Type B pancreatic cell (in vitro differentiated cells): ENCODE data around the gene PLB1. TPM values are rescaled to one million over a fixed set of nuclear protein-coding genes. Genes with fewer than 3 reads are reported as not detected.

Experiments
- DNase-seq: peaks from one replicate; pipeline ENCODE4 v3.0.0; 2021; ENCODE audit warnings: mixed read lengths; ENCODE audit not compliant: unreplicated experiment; ENCODE audit errors: extremely low spot score
- H3K27ac Mint-ChIP-seq: 2 replicates; pipeline ENCODE4 v1.8.0; 2021; ENCODE audit warnings: mild to moderate bottlenecking, mixed read lengths
- H3K27me3 Mint-ChIP-seq: 2 replicates; pipeline ENCODE4 v1.8.0; 2021; ENCODE audit warnings: mixed read lengths
- H3K36me3 Mint-ChIP-seq: 2 replicates; pipeline ENCODE4 v1.8.0; 2021; ENCODE audit warnings: mixed read lengths
- H3K4me1 Mint-ChIP-seq: one replicate; pipeline ENCODE4 v1.8.0; 2021; ENCODE audit warnings: mixed read lengths; ENCODE audit not compliant: unreplicated experiment
- H3K4me3 Mint-ChIP-seq: 2 replicates; pipeline ENCODE4 v1.8.0; 2021; ENCODE audit warnings: mild to moderate bottlenecking, mixed read lengths
- H3K9me3 Mint-ChIP-seq: 2 replicates; pipeline ENCODE4 v1.8.0; 2021; ENCODE audit warnings: mixed read lengths
- CTCF ChIP-seq: fragments of 200-600 bp; sonication (generic); conservative IDR thresholded peaks from 2 replicates; pipeline ENCODE4 v1.5.0; 2021; ENCODE audit warnings: antibody characterized with exemption, mild to moderate bottlenecking
- total RNA-seq: library from RNA; stranded (reverse); gene quantifications from 2 replicates; pipeline ENCODE4 v1.2.1, GENCODE V29; 2021; ENCODE audit warnings: low replicate concordance

The PLB1 gene
- total RNA-seq, 1 donor from 2014 or later: 1.9 TPM

GRCh38 chr2:28642796-28643195 is 146.9 kb downstream of the PLB1 start:
- H3K27ac Mint-ChIP-seq: no peak overlapping the region
- H3K4me3 Mint-ChIP-seq: no peak overlapping the region
- no peaks in the 10 kb centered on the region for H3K9me3 Mint-ChIP-seq
- no peaks in the 10 kb centered on the region for H3K36me3 Mint-ChIP-seq
- TF ChIP-seq CTCF: no peak
- H3K27me3 Mint-ChIP-seq: no peaks in the 10 kb centered on the region
- no peak for DNase-seq
- peaks cover 36% of the 10 kb centered on the region for H3K4me1 Mint-ChIP-seq

GRCh38 chr2:28643327-28643726 is 147.5 kb downstream of the PLB1 start:
- no peak for DNase-seq
- no peak for TF ChIP-seq CTCF
- H3K4me1 Mint-ChIP-seq: peaks cover 36% of the 10 kb centered on the region
- no peaks in the 10 kb centered on the region for H3K27me3 Mint-ChIP-seq
- H3K27ac Mint-ChIP-seq: peak overlapping the region; percentile 29
- peak overlapping the region; percentile 23 for H3K4me3 Mint-ChIP-seq
- no peaks in the 10 kb centered on the region for H3K36me3 Mint-ChIP-seq
- no peaks in the 10 kb centered on the region for H3K9me3 Mint-ChIP-seq

DNA sequence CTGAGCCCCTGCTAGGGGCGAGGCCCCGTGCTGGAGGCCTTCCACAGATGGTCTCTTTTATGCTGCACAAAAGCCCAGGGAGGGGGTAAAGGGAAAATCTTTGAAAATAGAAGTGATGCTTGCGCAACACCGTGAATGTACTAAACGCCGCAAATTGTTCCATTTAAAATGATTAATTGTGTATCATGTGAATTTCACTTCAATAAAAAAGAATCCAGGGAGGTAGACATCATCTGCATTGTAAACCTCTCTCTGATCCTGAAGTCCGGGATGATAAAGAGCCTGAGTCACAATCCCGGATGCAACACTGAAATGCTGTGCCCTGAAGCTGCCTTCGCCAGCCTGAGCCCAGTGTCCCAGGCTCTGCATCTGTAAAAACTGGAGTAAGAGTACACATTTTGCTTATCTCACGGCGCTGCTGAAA is 148.1 kb downstream of the PLB1 start:
- Mint-ChIP-seq H3K4me3 (no peak overlapping the region), H3K36me3 (no peaks in the 10 kb centered on the region), H3K27ac (peak overlapping the region; percentile 29), H3K4me1 (peaks cover 37% of the 10 kb centered on the region), H3K9me3 (no peaks in the 10 kb centered on the region), H3K27me3 (no peaks in the 10 kb centered on the region)
- DNase-seq: no peak
- TF ChIP-seq CTCF: no peak

GRCh38 chr2:28644760-28645159 is 148.9 kb downstream of the PLB1 start:
- no peak for DNase-seq
- Mint-ChIP-seq H3K4me3 (no peak overlapping the region), H3K27ac (no peak overlapping the region), H3K36me3 (no peaks in the 10 kb centered on the region), H3K27me3 (no peaks in the 10 kb centered on the region), H3K4me1 (peaks cover 38% of the 10 kb centered on the region), H3K9me3 (no peaks in the 10 kb centered on the region)
- no peak for TF ChIP-seq CTCF

DNA sequence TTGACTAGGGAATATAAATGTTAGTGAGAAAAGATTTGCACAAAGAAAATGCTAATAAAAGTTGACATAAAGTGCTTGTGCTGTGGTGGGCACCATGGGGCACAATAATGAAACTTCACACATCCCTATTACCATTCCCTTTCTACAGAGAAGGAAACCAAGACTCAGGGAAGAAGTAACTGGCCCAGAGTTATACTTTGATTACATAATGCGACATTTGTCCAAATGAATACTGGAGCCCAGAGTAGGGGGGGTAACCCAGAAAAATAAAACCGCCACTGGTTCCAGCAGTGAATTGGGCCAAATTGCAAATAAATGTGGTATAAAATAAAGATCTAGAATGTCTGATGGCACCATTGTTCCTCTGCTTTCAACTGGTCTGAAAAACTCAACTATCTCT is 149.7 kb downstream of the PLB1 start:
- H3K9me3 Mint-ChIP-seq: no peaks in the 10 kb centered on the region
- no peaks in the 10 kb centered on the region for H3K36me3 Mint-ChIP-seq
- DNase-seq: no peak
- peaks cover 40% of the 10 kb centered on the region for H3K4me1 Mint-ChIP-seq
- no peaks in the 10 kb centered on the region for H3K27me3 Mint-ChIP-seq
- H3K4me3 Mint-ChIP-seq: no peak overlapping the region
- no peak for TF ChIP-seq CTCF
- no peak overlapping the region for H3K27ac Mint-ChIP-seq

DNA sequence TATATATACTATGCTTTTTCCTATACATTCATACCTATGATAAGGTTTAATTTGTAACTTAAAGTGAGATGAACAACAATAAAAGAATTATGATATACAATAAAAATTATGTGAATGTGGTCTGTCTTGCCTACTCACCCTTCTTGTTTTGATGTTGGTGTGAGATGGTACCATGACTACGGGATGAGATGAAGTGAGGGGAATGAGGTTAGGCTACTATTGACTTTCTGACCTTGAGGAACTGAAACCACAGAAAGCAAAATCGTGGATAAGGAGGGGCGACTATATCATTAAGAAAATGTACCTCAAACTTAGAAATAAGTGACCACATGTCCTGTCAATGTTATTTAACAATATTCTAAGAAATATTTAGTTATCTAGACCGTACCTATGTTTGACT is 151.8 kb downstream of the PLB1 start:
- DNase-seq: no peak
- Mint-ChIP-seq H3K36me3 (no peaks in the 10 kb centered on the region), H3K4me3 (no peak overlapping the region), H3K4me1 (peaks cover 46% of the 10 kb centered on the region), H3K27me3 (no peaks in the 10 kb centered on the region), H3K9me3 (no peaks in the 10 kb centered on the region), H3K27ac (peak overlapping the region; percentile 48)
- no peak for TF ChIP-seq CTCF
